C4-2B (cell line): ENCODE data around the gene NR6A1.

Source experiments
- H3K27ac ChIP-seq: fragments of 450-650 bp; 2 replicates; pipeline ENCODE4 v1.5.1; 2017
- ZFX ChIP-seq: fragments of 450-650 bp; IDR thresholded peaks from 2 replicates; pipeline ENCODE4 v1.6.1; 2017
- TF ChIP-seq, protein P1 (sequence below): fragments of 450-650 bp; conservative IDR thresholded peaks from 2 replicates; pipeline ENCODE4 v1.5.1; 2017; ENCODE audit warnings: mild to moderate bottlenecking

NR6A1 gene

DNA sequence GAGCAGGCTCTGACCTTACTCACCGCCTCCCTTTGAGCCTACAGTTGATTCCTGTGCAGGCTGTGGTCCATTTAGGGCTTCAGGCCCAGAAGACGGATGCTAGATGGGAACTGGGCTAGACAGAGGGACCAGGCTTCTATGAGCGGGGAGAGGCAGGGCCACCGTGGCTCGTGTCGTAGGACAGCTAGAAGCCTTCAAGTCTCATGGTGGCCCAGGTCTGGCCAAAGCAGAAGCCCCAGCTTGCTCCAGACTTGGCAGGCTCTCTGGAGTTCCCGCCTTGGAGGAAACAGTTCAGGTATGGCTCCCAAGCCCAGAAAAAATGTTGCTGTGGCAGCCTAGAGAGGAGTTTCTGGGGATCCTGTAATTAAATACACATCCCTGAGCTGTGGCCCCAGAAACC is 253.0 kb downstream of the NR6A1 start:
- no peak overlapping the region for H3K27ac ChIP-seq
- TF ChIP-seq, protein P1, sequence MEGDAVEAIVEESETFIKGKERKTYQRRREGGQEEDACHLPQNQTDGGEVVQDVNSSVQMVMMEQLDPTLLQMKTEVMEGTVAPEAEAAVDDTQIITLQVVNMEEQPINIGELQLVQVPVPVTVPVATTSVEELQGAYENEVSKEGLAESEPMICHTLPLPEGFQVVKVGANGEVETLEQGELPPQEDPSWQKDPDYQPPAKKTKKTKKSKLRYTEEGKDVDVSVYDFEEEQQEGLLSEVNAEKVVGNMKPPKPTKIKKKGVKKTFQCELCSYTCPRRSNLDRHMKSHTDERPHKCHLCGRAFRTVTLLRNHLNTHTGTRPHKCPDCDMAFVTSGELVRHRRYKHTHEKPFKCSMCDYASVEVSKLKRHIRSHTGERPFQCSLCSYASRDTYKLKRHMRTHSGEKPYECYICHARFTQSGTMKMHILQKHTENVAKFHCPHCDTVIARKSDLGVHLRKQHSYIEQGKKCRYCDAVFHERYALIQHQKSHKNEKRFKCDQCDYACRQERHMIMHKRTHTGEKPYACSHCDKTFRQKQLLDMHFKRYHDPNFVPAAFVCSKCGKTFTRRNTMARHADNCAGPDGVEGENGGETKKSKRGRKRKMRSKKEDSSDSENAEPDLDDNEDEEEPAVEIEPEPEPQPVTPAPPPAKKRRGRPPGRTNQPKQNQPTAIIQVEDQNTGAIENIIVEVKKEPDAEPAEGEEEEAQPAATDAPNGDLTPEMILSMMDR: no peak
- TF ChIP-seq ZFX: no peak

DNA sequence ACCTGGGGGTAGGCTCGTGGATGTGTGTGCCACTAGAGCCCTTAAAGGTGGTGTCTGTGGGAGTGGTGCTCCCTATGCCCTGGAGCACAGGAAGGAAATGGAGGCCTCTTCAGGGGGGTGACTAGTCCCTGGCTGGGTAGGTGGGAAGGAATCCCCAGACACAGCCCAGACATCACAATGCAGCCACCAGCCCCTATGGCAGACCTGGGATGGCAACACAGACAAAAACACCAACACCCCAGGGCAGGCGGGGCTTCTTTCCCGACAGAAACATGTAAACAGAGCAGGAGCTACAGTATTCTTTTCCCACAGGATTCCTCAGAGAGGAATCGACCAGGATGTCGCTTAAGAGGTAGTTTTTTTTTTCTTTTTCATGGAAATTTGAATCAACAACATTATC is 253.5 kb downstream of the NR6A1 start:
- TF ChIP-seq, protein P1: no peak
- TF ChIP-seq ZFX: no peak
- no peak overlapping the region for H3K27ac ChIP-seq

DNA sequence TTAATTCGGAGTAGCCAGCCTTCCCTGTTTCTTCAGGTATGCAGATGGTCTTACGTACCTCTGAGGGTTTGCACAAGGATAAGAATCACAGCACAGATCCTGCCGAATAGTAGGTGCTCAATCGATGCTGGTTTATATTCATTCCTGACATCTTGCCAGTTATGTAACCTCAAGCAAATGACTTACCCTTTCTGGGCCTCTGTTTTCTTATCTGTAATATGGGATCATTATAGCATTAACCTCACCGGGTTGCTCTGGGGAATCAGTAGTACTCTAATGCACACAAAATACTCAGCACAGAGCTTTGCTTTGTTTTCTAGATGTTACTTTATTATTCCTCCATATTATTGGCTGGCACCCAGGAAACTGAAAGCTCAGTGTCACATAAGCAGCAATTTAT is 256.2 kb downstream of the NR6A1 start:
- H3K27ac ChIP-seq: no peak overlapping the region
- TF ChIP-seq ZFX: no peak
- TF ChIP-seq, protein P1: no peak

DNA sequence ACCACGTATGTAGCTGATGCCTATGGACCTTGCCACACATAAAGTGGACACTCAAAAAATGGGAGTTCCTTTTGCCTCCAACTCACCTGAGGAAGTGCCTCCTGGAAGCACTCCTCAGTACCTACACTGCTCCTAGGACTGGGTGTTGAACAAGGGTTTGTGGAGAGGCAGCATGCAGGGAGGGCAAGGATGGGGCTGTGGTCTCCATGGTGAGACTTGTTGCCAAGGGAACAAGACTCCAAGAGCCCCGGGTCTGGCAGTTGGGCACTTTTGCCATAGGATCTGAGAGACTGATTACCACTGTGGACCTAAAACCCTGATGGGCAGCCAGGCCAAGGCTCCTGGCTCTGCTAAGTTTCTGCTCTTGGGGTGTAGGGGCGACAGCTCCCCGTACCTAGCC is 257.0 kb downstream of the NR6A1 start:
- TF ChIP-seq ZFX: no peak
- TF ChIP-seq, protein P1: no peak
- H3K27ac ChIP-seq: no peak overlapping the region

DNA sequence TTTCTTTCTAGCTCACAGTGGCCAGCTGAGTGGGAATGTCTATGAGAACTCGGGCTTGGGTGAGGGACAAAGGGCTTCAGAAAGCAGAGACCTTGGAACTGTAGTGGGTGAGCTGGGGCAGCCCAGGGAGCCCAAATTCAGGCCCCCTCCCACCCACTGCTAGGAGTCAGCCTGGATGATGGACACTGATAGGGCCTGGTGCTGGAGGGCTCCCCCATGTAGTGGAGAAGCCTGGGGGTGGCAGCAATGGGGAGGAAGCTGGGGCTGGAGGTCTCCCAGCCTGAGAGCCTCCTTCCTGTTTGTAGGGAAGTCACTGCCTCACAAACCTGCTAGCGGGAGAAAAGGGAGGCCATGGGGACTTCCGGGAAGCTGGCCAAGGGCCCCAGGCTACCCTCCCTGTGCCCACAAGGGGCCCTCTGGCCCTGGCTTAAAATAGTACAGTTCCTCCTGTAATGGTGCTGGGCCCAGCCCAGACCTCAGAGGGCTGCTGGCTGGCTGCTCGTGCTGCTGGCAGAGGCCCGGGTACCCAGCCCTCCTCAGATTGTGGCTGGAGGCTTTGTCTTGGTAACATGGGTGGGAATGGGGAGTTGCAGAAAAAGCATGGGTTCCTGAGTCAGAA is 257.6 kb downstream of the NR6A1 start:
- no peak overlapping the region for H3K27ac ChIP-seq
- TF ChIP-seq ZFX: no peak
- TF ChIP-seq, protein P1: no peak

DNA sequence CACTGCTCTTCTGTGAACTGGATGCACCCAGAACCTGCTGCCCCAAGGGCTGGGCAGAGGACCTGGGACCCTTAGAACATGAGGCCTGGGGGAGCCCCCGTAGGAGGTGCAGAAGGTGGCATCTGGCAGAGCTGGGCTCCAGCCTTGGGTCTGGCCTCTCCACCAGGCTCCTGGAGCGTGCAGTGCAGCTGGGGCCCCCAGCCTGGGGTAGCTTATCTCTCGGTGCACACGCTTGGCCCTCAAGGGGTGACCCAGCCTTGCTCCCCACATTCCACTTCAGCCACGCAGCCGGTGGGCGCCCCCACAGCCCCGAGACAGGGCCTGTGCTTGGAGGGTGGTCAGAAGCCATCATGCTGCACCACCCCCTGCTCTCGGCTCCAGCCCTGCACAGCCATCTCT is 258.3 kb downstream of the NR6A1 start:
- no peak overlapping the region for H3K27ac ChIP-seq
- no peak for TF ChIP-seq ZFX
- TF ChIP-seq, protein P1: no peak

DNA sequence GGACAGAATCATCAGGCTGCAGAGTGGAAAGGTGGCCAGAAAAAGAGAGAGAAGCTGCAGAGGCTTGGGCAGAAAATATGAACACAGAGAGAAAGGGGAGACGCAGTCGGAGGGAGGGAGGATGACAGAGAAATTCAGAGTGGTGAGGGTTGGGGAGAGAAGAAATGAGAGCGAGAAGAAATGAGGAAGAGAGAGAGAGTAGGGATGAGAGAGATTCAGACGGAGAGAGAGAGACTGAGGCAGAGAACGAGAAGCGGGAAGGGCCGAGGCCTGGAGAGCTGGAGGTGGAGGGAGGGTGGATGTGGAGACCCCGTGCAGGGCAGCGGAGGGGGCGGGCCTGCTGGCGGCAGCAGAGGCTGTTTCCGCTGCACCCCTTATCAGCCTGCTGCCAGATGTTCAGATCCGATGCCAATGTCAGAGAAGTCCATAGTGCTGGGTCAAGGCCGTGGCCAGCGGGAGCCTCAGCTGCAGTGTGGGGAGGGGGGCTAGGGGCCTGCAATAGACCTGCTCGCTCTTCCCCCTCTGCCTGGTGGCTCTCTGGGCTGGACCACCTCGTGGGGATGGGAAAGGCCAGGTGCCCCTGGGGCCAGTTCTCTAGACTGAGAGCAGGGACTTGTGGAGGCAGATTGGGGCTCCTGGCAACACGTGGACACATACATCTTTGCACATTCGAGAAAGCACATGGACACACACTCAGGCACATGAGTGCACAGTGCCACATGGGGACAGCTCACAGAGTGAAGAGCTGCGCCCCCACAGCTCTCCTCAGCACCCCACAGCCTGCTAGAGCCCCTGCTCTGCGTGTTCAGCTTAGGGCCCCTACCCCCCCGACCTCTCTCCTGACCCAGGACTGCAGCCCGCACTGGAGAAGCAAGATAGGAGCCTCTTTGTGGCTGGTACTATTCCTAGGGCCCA is 259.0 kb downstream of the NR6A1 start:
- no peak overlapping the region for H3K27ac ChIP-seq
- no peak for TF ChIP-seq ZFX
- TF ChIP-seq, protein P1: no peak
